K562 (cell line): ENCODE data around the gene KCNQ4. TPM values are rescaled to one million over a fixed set of nuclear protein-coding genes. Genes with fewer than 3 reads are reported as not detected.

ENCODE experiments used
- BACH1 ChIP-seq: fragments of 200-800 bp; sonication (Bioruptor generic); IDR thresholded peaks from 2 replicates; pipeline ENCODE4 v1.6.1; 2016; ENCODE audit warnings: missing genetic modification characterization, missing compliant biosample characterization
- CLOCK ChIP-seq: fragments of 250-450 bp; sonication (Bioruptor Pico); IDR thresholded peaks from 2 replicates; pipeline ENCODE4 v1.4.0; 2020; ENCODE audit warnings: mild to moderate bottlenecking, moderate library complexity, borderline replicate concordance
- CTBP1 ChIP-seq: fragments of 450-650 bp; IDR thresholded peaks from 2 replicates; pipeline ENCODE4 v1.6.1; 2016; ENCODE audit warnings: borderline replicate concordance
- ERF ChIP-seq: fragments of 450-650 bp; formaldehyde crosslinking; IDR thresholded peaks from 2 replicates; pipeline ENCODE4 v1.4.0; 2020; ENCODE audit warnings: mild to moderate bottlenecking, mixed read lengths
- FOXA3 ChIP-seq, 2 experiments: fragments of 450-650 bp in 1 of 2; sonication (generic) in 1 of 2; formaldehyde crosslinking; IDR thresholded peaks in 1 of 2; conservative IDR thresholded peaks in 1 of 2; 2 replicates each; pipeline versions ENCODE4 v1.4.0 to v1.8.0; 2020 to 2022; ENCODE audit warnings: mild to moderate bottlenecking in 2 of 2, missing genetic modification reagents in 1 of 2
- HDAC1 ChIP-seq, 2 experiments: fragments of 450-650 bp; IDR thresholded peaks; 2 replicates each; pipeline ENCODE4 v1.6.1; 2016 to 2017; ENCODE audit warnings: inconsistent platforms in 1 of 2, mild to moderate bottlenecking in 1 of 2, moderate library complexity in 1 of 2
- MXI1 ChIP-seq: IDR thresholded peaks from 2 replicates; pipeline ENCODE4 v1.6.1; 2011; ENCODE audit warnings: low read depth, mild to moderate bottlenecking, improper control_type of control experiment, low read length
- NFIC ChIP-seq: fragments of 450-650 bp; IDR thresholded peaks from 2 replicates; pipeline ENCODE4 v1.6.1; 2017; ENCODE audit warnings: mild to moderate bottlenecking, inconsistent platforms
- RBM25 ChIP-seq: fragments of 200-400 bp; formaldehyde crosslinking; IDR thresholded peaks from 2 replicates; pipeline ENCODE4 v1.6.1; 2018; ENCODE audit warnings: low read length, low read depth, moderate library complexity; ENCODE audit not compliant: severe bottlenecking
- SAFB2 ChIP-seq: fragments of 200-400 bp; formaldehyde crosslinking; IDR thresholded peaks from 2 replicates; pipeline ENCODE4 v1.6.1; 2018; ENCODE audit warnings: borderline replicate concordance, low read length, low read depth, moderate library complexity; ENCODE audit not compliant: severe bottlenecking
- SIN3A ChIP-seq, 2 experiments: fragments of 150-350 bp in 1 of 2; IDR thresholded peaks; 2 replicates each; pipeline ENCODE4 v1.6.1; 2011 to 2016; ENCODE audit warnings: borderline replicate concordance in 2 of 2, low read depth in 2 of 2, low read length in 2 of 2, mild to moderate bottlenecking in 2 of 2, moderate library complexity in 2 of 2; ENCODE audit not compliant: control insufficient read depth in 1 of 2
- TGIF2 ChIP-seq: sonication (generic); formaldehyde crosslinking; IDR thresholded peaks from 2 replicates; pipeline ENCODE4 v1.8.1; 2022; ENCODE audit warnings: mild to moderate bottlenecking, missing genetic modification reagents, moderate library complexity
- ZNF175 ChIP-seq: fragments of 200-800 bp; sonication (Bioruptor generic); IDR thresholded peaks from 2 replicates; pipeline ENCODE4 v1.6.1; 2016; ENCODE audit warnings: low read depth, mild to moderate bottlenecking, missing genetic modification characterization, missing compliant biosample characterization
- ZNF407 ChIP-seq: fragments of 450-650 bp; IDR thresholded peaks from 2 replicates; pipeline ENCODE4 v1.6.1; 2016; ENCODE audit warnings: low read depth
- ZNF507 ChIP-seq: conservative IDR thresholded peaks from 2 replicates; pipeline ENCODE4 v1.6.1; 2017; ENCODE audit warnings: missing genetic modification characterization, missing compliant biosample characterization
- ZNF584 ChIP-seq: fragments of 200-800 bp; sonication (Bioruptor generic); IDR thresholded peaks from 2 replicates; pipeline ENCODE4 v1.6.1; 2016; ENCODE audit warnings: low read depth, mild to moderate bottlenecking, missing genetic modification characterization, missing compliant biosample characterization
- polyA plus RNA-seq, 8 experiments: library from polyadenylated mRNA; depleted of rRNA in 4 of 8; stranded (reverse) in 5 of 8; unstranded in 3 of 8; fragments of >200 nt; fragmentation: Nextera tagmentation in 2 of 8; fragmentation: Illumina TruSeq in 1 of 8; extraction: Ambion mirVana in 2 of 8; extraction: Trizol in 1 of 8; gene quantifications; 2 replicates each; pipeline versions ENCODE4 v1.2.1 to v1.2.3, GENCODE V29; 2011 to 2014; ENCODE audit warnings: inconsistent platforms in 1 of 8, missing spikeins in 1 of 8
- total RNA-seq, 7 experiments: library from RNA; depleted of rRNA in 6 of 7; stranded (reverse); fragments of >200 nt in 6 of 7; fragmentation: Illumina TruSeq in 2 of 7; extraction: Trizol in 2 of 7; gene quantifications; 2 replicates each; pipeline versions ENCODE4 v1.2.1 to v1.2.3, GENCODE V29; 2011 to 2021; ENCODE audit warnings: low replicate concordance in 1 of 7
- TF ChIP-seq, protein P1 (sequence below): sonication (generic); formaldehyde crosslinking; IDR thresholded peaks from 2 replicates; pipeline ENCODE4 v1.8.0; 2022; ENCODE audit warnings: mild to moderate bottlenecking, missing genetic modification reagents

KCNQ4 gene
- total and polyA plus RNA-seq, 9 of the 15 experiments (the other 6 are each of a cell fraction or from before 2014, with no cell fraction given): 0.07 to 4.1 (median 0.79) TPM

DNA sequence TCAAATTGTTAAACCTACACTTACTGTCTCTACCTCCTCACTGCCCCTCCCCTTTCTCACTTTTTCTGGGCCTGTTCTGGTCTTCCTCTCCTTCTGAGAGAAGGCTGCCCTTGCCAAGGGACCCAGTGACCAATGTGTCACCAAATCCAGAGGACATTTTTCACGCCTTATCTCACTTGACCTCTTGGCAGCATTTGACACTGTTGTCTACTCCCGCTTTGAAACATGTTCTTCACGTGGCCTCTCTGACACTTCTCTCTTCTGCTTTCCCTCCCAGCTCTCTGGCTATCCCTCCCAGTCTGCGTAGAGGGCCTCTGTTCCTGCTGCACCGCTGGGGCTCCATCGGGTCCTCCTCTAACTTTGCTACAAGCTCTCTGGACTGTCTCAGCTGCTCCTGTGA is 25.3 kb downstream of the KCNQ4 start (continued):
- TF ChIP-seq ZNF407: no peak
- 0 out of 2 replicates have a peak, but pooled peaks have one; percentile 28 for TF ChIP-seq CTBP1
- no peak for TF ChIP-seq ZNF584 (CRISPR knock-in tag)
- no peak for TF ChIP-seq ZNF175 (CRISPR knock-in tag)
- no peak for TF ChIP-seq TGIF2 (CRISPR knock-in tag)
- TF ChIP-seq RBM25: no peak
- TF ChIP-seq CLOCK: no peak
- TF ChIP-seq ZNF507 (tag): no peak
- no peak for TF ChIP-seq SIN3A (IDR thresholded peaks at IDR 0.05; ENCODE audit: borderline replicate concordance in 2 of 2, control insufficient read depth in 1 of 2, low read depth in 2 of 2, low read length in 2 of 2)
- TF ChIP-seq HDAC1 (IDR thresholded peaks at IDR 0.05): peak in 1 of 2 experiments; percentile 84; a peak in 2 of 4 replicates
- TF ChIP-seq, protein P1, sequence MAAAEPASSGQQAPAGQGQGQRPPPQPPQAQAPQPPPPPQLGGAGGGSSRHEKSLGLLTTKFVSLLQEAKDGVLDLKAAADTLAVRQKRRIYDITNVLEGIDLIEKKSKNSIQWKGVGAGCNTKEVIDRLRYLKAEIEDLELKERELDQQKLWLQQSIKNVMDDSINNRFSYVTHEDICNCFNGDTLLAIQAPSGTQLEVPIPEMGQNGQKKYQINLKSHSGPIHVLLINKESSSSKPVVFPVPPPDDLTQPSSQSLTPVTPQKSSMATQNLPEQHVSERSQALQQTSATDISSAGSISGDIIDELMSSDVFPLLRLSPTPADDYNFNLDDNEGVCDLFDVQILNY (CRISPR knock-in tag): no peak
- no peak for TF ChIP-seq SAFB2
- no peak for TF ChIP-seq FOXA3 (CRISPR knock-in tag; conservative IDR thresholded peaks at IDR 0.05 in 1 of 2, IDR thresholded peaks at IDR 0.05 in 1 of 2)
- 0 out of 2 replicates have a peak, but pooled peaks have one; percentile 42 for TF ChIP-seq BACH1 (tag)
- TF ChIP-seq MXI1: 0 out of 2 replicates have a peak, but pooled peaks have one; percentile 22
- TF ChIP-seq NFIC: peak; percentile 42
- no peak for TF ChIP-seq ERF (CRISPR knock-in tag)
